H7 (cell line): ENCODE data around the gene NCOA7. TPM values are rescaled to one million over a fixed set of nuclear protein-coding genes. Genes with fewer than 3 reads are reported as not detected.

Source experiments
- DNase-seq: peaks from one replicate; pipeline ENCODE4 v3.0.0; 2012
- H3K27me3 ChIP-seq: 2 replicates; pipeline ENCODE4 v1.6.0; 2011; ENCODE audit warnings: mild to moderate bottlenecking, low read length; ENCODE audit not compliant: control insufficient read depth, insufficient read depth
- H3K36me3 ChIP-seq: replicated peaks from 2 replicates; pipeline ENCODE4 v1.5.1; 2011; ENCODE audit warnings: low read length; ENCODE audit not compliant: control insufficient read depth, insufficient read depth
- H3K4me3 ChIP-seq: 2 replicates; pipeline ENCODE4 v1.5.1; 2011; ENCODE audit warnings: low read depth, mild to moderate bottlenecking, control low read depth, low read length, moderate library complexity; ENCODE audit not compliant: insufficient read depth
- total RNA-seq: library from RNA; depleted of rRNA; stranded (reverse); fragments of >200 nt; shearing (Covaris generic); gene quantifications from 2 replicates; pipeline ENCODE4 v1.2.3, GENCODE V29; 2014

Gene NCOA7
- total RNA-seq, 1 experiment from 2014 or later: 3.0 TPM

GRCh38 chr6:125749865-125750691 lies 40.7 kb upstream of the NCOA7 start:
- H3K36me3 ChIP-seq: peaks cover 5% of the 10 kb centered on the region
- peak overlapping the region; percentile 90 for H3K4me3 ChIP-seq
- H3K27me3 ChIP-seq: peaks cover 14% of the 10 kb centered on the region
- peak; percentile 54 for DNase-seq

GRCh38 chr6:125750692-125751333 lies 39.9 kb upstream of the NCOA7 start:
- Histone ChIP-seq H3K36me3 (peaks cover 10% of the 10 kb centered on the region), H3K4me3 (peak overlapping the region; percentile 90), H3K27me3 (peaks cover 14% of the 10 kb centered on the region)
- no peak for DNase-seq

- peak; percentile 35 for DNase-seq
- Histone ChIP-seq H3K4me3 (peak overlapping the region; percentile 90), H3K27me3 (peaks cover 14% of the 10 kb centered on the region), H3K36me3 (peaks cover 11% of the 10 kb centered on the region)
Observed at GRCh38 chr6:125751334-125751916, 39.3 kb upstream of the NCOA7 start.

- peaks cover 13% of the 10 kb centered on the region for H3K27me3 ChIP-seq
- no peak overlapping the region for H3K4me3 ChIP-seq
- peaks cover 16% of the 10 kb centered on the region for H3K36me3 ChIP-seq
- no peak for DNase-seq
Observed at GRCh38 chr6:125752773-125753172, 38.0 kb upstream of the NCOA7 start.

GRCh38 chr6:125753218-125753936 lies 37.4 kb upstream of the NCOA7 start:
- DNase-seq: no peak

GRCh38 chr6:125753937-125754259 lies 36.9 kb upstream of the NCOA7 start:
- Histone ChIP-seq H3K36me3 (peaks cover 18% of the 10 kb centered on the region), H3K27me3 (peaks cover 2% of the 10 kb centered on the region), H3K4me3 (no peak overlapping the region)
- DNase-seq: no peak

More at GRCh38 chr6:125753218-125753936, 37.4 kb upstream of the NCOA7 start:
- H3K36me3 ChIP-seq: peaks cover 17% of the 10 kb centered on the region
- H3K4me3 ChIP-seq: no peak overlapping the region
- peaks cover 7% of the 10 kb centered on the region for H3K27me3 ChIP-seq

GRCh38 chr6:125754566-125754965 lies 36.2 kb upstream of the NCOA7 start:
- peaks cover 22% of the 10 kb centered on the region for H3K36me3 ChIP-seq
- no peak for DNase-seq
- H3K27me3 ChIP-seq: no peaks in the 10 kb centered on the region
- H3K4me3 ChIP-seq: no peak overlapping the region

- no peaks in the 10 kb centered on the region for H3K27me3 ChIP-seq
- no peak overlapping the region for H3K4me3 ChIP-seq
- peak; percentile 84 for DNase-seq
- H3K36me3 ChIP-seq: peaks cover 30% of the 10 kb centered on the region
Observed at GRCh38 chr6:125759184-125759902, 31.4 kb upstream of the NCOA7 start.

GRCh38 chr6:125759959-125760457 lies 30.8 kb upstream of the NCOA7 start:
- DNase-seq: no peak

GRCh38 chr6:125764121-125764671 lies 26.6 kb upstream of the NCOA7 start:
- no peak overlapping the region for H3K4me3 ChIP-seq
- H3K27me3 ChIP-seq: no peaks in the 10 kb centered on the region
- H3K36me3 ChIP-seq: peaks cover 12% of the 10 kb centered on the region
- no peak for DNase-seq

More at GRCh38 chr6:125759959-125760457, 30.8 kb upstream of the NCOA7 start:
- Histone ChIP-seq H3K36me3 (peaks cover 26% of the 10 kb centered on the region), H3K27me3 (no peaks in the 10 kb centered on the region), H3K4me3 (no peak overlapping the region)

GRCh38 chr6:125765944-125766343 lies 24.8 kb upstream of the NCOA7 start:
- 0 out of 2 replicates have a peak, but pooled peaks cover 1% of the 10 kb centered on the region for H3K36me3 ChIP-seq
- no peak overlapping the region for H3K4me3 ChIP-seq
- no peak for DNase-seq
- H3K27me3 ChIP-seq: no peaks in the 10 kb centered on the region

GRCh38 chr6:125766641-125767040 lies 24.1 kb upstream of the NCOA7 start:
- Histone ChIP-seq H3K4me3 (no peak overlapping the region), H3K27me3 (no peaks in the 10 kb centered on the region), H3K36me3 (no peaks in the 10 kb centered on the region)
- no peak for DNase-seq

- no peak for DNase-seq
Observed at GRCh38 chr6:125769147-125769783, 21.5 kb upstream of the NCOA7 start.

More at GRCh38 chr6:125769147-125769783, 21.5 kb upstream of the NCOA7 start:
- Histone ChIP-seq H3K4me3 (no peak overlapping the region), H3K36me3 (no peaks in the 10 kb centered on the region), H3K27me3 (no peaks in the 10 kb centered on the region)
